NCI-H1105 treated with DMSO at 0.1 percent for 48 hours (cell line): ENCODE measurements around the gene COPS6.
"Not testable (repeated sequence)": the region's sequence is repeated elsewhere in the genome, so short reads cannot be mapped to it uniquely, and the experiment has no call there.

ENCODE experiments used
- DNase-seq: peaks from one replicate; lab custom pipeline; 2025; lab: John Stamatoyannopoulos, UW

COPS6 gene

GRCh38 chr7:100127866-100128636 lies 39.3 kb downstream of the COPS6 start:
- peak; percentile 22 for DNase-seq

- DNase-seq: no peak
These were observed 39.8 kb downstream of the COPS6 start for GRCh38 chr7:100128637-100128963.

GRCh38 chr7:100130220-100130607 lies 41.4 kb downstream of the COPS6 start:
- not testable (repeated sequence) for DNase-seq

- peak; percentile 36 for DNase-seq
These were observed 42.1 kb downstream of the COPS6 start for GRCh38 chr7:100130608-100131453.

- DNase-seq: no peak
These were observed 43.4 kb downstream of the COPS6 start for GRCh38 chr7:100132126-100132525.

- DNase-seq: peak; percentile 42
These were observed 44.0 kb downstream of the COPS6 start for GRCh38 chr7:100132697-100133151.

GRCh38 chr7:100137851-100138760 lies 49.3 kb downstream of the COPS6 start:
- DNase-seq: no peak

GRCh38 chr7:100141555-100141949 lies 52.8 kb downstream of the COPS6 start:
- DNase-seq: no peak
